Activated CD8-positive, alpha-beta T cell treated with anti-CD3 and anti-CD28 coated beads for 36 hours (primary cell): Measurements from ENCODE around the gene TMUB1. TPM values are rescaled to one million over a fixed set of nuclear protein-coding genes. Genes with fewer than 3 reads are reported as not detected.

Source experiments
- ATAC-seq: fragments of 200-7000 bp; cut with Tn5 transposase; one replicate; pipeline ENCODE4 v1.10.0; 2021; ENCODE audit warnings: mild to moderate bottlenecking, moderate library complexity
- CTCF ChIA-PET: fragments of 350-600 bp; sonication (Branson Sonifier 250); formaldehyde crosslinking; loops from one replicate; lab custom pipeline; 2021; ENCODE audit warnings: antibody characterized with exemption; lab: Charles Lee
- POLR2A ChIA-PET: fragments of 350-600 bp; sonication (Branson Sonifier 250); formaldehyde crosslinking; loops from one replicate; lab custom pipeline; 2021; ENCODE audit warnings: antibody characterized with exemption; lab: Charles Lee
- DNase-seq: peaks from one replicate; pipeline ENCODE4 v3.0.0-alpha.2; 2020
- H3K27ac Mint-ChIP-seq: one replicate; pipeline ENCODE4 v1.8.0; 2021; ENCODE audit warnings: mild to moderate bottlenecking, mixed read lengths
- H3K27me3 Mint-ChIP-seq: one replicate; pipeline ENCODE4 v1.8.0; 2021; ENCODE audit warnings: mixed read lengths
- H3K36me3 Mint-ChIP-seq: one replicate; pipeline ENCODE4 v1.8.0; 2021; ENCODE audit warnings: low read depth, mixed read lengths
- H3K4me1 Mint-ChIP-seq: one replicate; pipeline ENCODE4 v1.8.0; 2021; ENCODE audit warnings: low read depth, mixed read lengths
- H3K4me3 Mint-ChIP-seq: one replicate; pipeline ENCODE4 v1.8.0; 2021; ENCODE audit warnings: mild to moderate bottlenecking, moderate library complexity, mixed read lengths
- H3K9me3 Mint-ChIP-seq: one replicate; pipeline ENCODE4 v1.8.0; 2021; ENCODE audit warnings: mixed read lengths
- intact Hi-C: fragments of 100-400 bp; cut with micrococcal nuclease; formaldehyde crosslinking; loops from one replicate; pipeline ENCODE4 v1.10.0; 2022
- total RNA-seq, 2 experiments: library from RNA; stranded (reverse); gene quantifications; one replicate each; pipeline ENCODE4 v1.2.3, GENCODE V29; 2021
- TF ChIP-seq, protein P1 (sequence below): fragments of 200-600 bp; IDR thresholded peaks from one replicate; pipeline ENCODE4 v1.8.0; 2022; ENCODE audit warnings: antibody characterized with exemption, mild to moderate bottlenecking

Gene TMUB1
- total RNA-seq, 2 experiments from 2014 or later: 59.7 to 64.2 TPM

DNA sequence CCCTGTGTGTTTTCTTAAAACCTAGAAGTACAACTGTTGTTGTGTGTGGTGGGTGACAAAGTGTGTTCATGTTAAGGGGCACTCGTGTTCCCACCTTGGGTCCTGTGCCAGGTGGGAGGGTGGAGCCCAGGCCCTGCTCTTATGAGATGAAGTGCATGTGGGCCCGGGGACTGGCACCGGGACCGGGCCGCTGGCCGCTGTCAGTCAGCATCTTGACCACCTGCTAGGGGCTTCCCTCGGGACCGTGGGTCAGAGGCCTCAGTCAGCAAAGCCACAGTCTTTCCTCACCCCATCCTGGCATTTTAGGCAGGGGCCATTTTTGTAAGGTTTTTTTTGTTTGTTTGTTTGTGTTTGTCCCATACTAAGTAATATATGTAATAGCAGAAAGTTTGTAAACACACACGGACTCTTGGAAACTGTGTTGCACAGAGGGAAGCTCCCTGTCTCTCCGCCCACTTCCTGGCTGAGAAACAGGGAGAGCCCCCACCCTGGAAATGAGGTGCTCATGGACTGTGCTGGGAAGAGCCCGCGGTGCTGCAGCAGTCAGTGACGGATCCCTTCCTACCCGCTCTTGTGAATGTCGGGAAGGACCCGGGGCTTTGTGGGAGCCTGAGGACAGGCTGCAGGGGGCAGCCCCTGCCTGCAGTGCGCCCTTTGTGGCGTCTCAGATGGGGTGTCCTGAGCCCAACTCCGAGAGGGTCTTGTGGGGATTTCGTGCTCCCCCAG is 16.4 kb upstream of the TMUB1 start:
- no peak for ATAC-seq
- Mint-ChIP-seq H3K36me3 (no peaks in the 10 kb centered on the region), H3K27me3 (no peaks in the 10 kb centered on the region), H3K9me3 (no peaks in the 10 kb centered on the region), H3K4me1 (no peaks in the 10 kb centered on the region), H3K4me3 (no peak overlapping the region), H3K27ac (no peak overlapping the region)
- CTCF ChIA-PET: interaction anchor here (1.1 to 1.5 kb wide), 2 partner anchors 9 to 24 kb away, joined by 3 read pairs; no protein-coding TSS in a partner anchor
- no peak for DNase-seq
- TF ChIP-seq, protein P1, sequence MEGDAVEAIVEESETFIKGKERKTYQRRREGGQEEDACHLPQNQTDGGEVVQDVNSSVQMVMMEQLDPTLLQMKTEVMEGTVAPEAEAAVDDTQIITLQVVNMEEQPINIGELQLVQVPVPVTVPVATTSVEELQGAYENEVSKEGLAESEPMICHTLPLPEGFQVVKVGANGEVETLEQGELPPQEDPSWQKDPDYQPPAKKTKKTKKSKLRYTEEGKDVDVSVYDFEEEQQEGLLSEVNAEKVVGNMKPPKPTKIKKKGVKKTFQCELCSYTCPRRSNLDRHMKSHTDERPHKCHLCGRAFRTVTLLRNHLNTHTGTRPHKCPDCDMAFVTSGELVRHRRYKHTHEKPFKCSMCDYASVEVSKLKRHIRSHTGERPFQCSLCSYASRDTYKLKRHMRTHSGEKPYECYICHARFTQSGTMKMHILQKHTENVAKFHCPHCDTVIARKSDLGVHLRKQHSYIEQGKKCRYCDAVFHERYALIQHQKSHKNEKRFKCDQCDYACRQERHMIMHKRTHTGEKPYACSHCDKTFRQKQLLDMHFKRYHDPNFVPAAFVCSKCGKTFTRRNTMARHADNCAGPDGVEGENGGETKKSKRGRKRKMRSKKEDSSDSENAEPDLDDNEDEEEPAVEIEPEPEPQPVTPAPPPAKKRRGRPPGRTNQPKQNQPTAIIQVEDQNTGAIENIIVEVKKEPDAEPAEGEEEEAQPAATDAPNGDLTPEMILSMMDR: no peak
- POLR2A ChIA-PET: no interaction called here
- intact Hi-C loops: no loop called here

DNA sequence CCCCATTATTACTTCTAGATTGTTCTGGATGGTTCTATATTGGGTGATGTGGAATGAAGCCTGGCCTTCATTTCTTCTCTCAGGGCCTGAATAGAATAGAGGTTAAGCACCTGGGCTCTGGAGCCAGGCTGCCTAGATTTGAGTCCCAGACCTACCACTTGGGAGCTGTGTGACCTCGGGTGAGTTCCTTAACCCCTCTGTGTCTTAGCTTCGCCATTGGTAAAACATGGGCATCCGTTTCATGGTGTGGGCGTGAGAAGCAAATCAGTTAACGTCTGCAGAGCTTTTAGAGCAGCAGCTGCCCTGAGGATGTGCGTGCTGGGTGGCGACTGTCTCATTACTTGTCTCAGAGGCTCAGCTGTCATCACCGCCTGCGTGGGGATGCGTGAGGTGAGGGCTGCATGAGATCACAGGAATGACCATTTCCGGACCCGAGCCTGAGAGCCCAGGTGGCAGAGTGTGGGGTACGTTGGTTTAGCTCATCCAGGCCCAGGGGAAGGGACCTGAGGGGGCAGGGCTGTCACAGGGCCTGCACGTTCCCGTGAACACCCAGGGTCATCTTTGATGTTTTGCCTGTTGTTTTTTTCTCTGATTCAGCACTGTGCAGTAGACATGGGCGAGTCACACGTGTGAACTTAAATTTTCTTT is 12.7 kb upstream of the TMUB1 start:
- Mint-ChIP-seq H3K36me3 (no peaks in the 10 kb centered on the region), H3K4me1 (no peaks in the 10 kb centered on the region), H3K27me3 (no peaks in the 10 kb centered on the region), H3K4me3 (no peak overlapping the region), H3K9me3 (no peaks in the 10 kb centered on the region), H3K27ac (no peak overlapping the region)
- TF ChIP-seq, protein P1: no peak
- ATAC-seq: no peak
- no peak for DNase-seq
- POLR2A ChIA-PET: no interaction called here
- CTCF ChIA-PET: interaction anchor here (0.8 to 2.8 kb wide), 4 partner anchors 15 to 187 kb away, joined by 3 to 15 read pairs (median 3); no protein-coding TSS in a partner anchor
- intact Hi-C loops: no loop called here

DNA sequence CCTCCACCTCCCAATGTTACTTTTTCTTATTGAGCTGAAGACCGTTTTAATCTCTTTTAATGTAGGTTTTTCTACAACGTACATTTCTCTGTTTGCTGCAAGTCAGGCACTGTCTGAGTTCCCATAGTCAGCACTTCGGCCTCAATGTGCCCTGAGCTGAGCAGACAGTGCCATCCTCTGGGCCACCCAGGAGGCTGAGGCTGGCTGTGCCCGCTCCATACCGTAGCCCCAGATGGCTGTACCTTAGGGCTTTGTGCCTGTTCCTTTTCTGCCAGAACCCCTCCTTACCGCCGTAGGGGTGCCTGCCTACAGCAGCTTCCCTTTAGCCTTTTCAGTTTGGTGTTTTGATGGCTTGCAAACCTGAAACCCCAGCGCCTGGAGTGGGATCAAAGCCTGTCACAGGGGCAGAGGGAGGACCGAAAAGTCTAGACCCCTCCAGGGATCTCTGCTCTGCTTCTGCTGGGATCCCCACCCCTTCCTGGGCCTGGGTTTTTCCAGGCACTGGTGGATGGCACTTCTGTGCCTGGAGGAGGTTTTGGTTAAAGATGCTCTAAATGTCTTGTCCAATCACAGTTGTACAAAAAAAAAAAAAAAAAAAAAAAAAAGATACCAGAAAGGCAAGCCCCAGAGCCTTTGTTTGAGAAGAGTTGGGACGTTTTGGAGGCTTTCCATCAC is 12.0 kb upstream of the TMUB1 start:
- no peak for ATAC-seq
- Mint-ChIP-seq H3K4me3 (no peak overlapping the region), H3K36me3 (no peaks in the 10 kb centered on the region), H3K27ac (no peak overlapping the region), H3K4me1 (no peaks in the 10 kb centered on the region), H3K27me3 (no peaks in the 10 kb centered on the region), H3K9me3 (no peaks in the 10 kb centered on the region)
- ChIA-PET CTCF (interaction anchor here (1.2 to 2.8 kb wide), 3 partner anchors 15 to 186 kb away, joined by 3 to 15 read pairs (median 3); no protein-coding TSS in a partner anchor), POLR2A (interaction anchor here (0.6 kb wide), 1 partner anchor 98 kb away, joined by 3 read pairs; no protein-coding TSS in a partner anchor)
- intact Hi-C loops: no loop called here
- TF ChIP-seq, protein P1: no peak
- DNase-seq: no peak

DNA sequence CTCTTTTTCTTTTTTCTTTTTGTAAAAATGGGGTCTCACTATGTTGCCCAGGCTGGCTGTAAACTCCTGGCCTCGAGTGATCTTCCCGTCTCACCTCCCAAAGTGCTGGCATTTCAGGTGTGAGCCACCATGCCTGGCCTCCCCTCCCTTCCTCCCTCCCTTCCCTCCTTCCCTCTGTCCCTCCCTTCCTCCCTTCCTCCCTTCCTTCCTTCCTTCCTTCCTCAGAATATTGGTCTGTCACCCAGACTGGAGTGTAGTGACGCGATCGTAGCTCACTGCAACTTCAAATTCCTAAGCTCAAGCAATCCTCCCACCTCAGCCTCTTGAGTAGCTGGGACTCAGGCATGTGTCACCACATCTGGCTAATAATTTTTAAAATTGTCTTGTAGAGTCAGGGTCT is 11.4 kb upstream of the TMUB1 start:
- POLR2A ChIA-PET: interaction anchor here (0.6 kb wide), 1 partner anchor 98 kb away, joined by 3 read pairs; no protein-coding TSS in a partner anchor
- ATAC-seq (no peak), DNase-seq (no peak)
- H3K27me3 Mint-ChIP-seq: no peaks in the 10 kb centered on the region
- H3K4me3 Mint-ChIP-seq: no peak overlapping the region
- intact Hi-C loops: no loop called here
- H3K27ac Mint-ChIP-seq: no peak overlapping the region
- TF ChIP-seq, protein P1: no peak
- H3K4me1 Mint-ChIP-seq: no peaks in the 10 kb centered on the region
- CTCF ChIA-PET: interaction anchor here (1.2 to 2.8 kb wide), 5 partner anchors 13 to 186 kb away, joined by 3 to 15 read pairs (median 4); no protein-coding TSS in a partner anchor
- no peaks in the 10 kb centered on the region for H3K9me3 Mint-ChIP-seq
- no peaks in the 10 kb centered on the region for H3K36me3 Mint-ChIP-seq
